ENCODE results near the gene RB1.

Gene RB1

GRCh38 chr13:48494874-48495273, 191.3 kb downstream of the RB1 start:
- DNase-seq (ENCODE audit: low read depth), result no peak

- DNase-seq (ENCODE audit: low read depth), result no peak
These were observed 193.0 kb downstream of the RB1 start for GRCh38 chr13:48496271-48497161.

GRCh38 chr13:48497669-48498068, 194.1 kb downstream of the RB1 start:
- DNase-seq (ENCODE audit: low read depth), result no peak

- DNase-seq (ENCODE audit: low read depth), result peak; percentile 79
These were observed 197.2 kb downstream of the RB1 start for GRCh38 chr13:48500652-48501197.

- DNase-seq (ENCODE audit: low read depth), result no peak
These were observed 198.2 kb downstream of the RB1 start for GRCh38 chr13:48501705-48502104.

GRCh38 chr13:48502601-48503319, 199.2 kb downstream of the RB1 start:
- DNase-seq (ENCODE audit: low read depth), result no peak

- no peak for DNase-seq (ENCODE audit: low read depth)
These were observed 201.1 kb downstream of the RB1 start for GRCh38 chr13:48504606-48505005.

GRCh38 chr13:48505012-48505411, 201.5 kb downstream of the RB1 start:
- DNase-seq (ENCODE audit: low read depth), result no peak

- DNase-seq (ENCODE audit: low read depth), result no peak
These were observed 202.1 kb downstream of the RB1 start for GRCh38 chr13:48505597-48506091.

GRCh38 chr13:48506092-48506701, 202.6 kb downstream of the RB1 start:
- no peak for DNase-seq (ENCODE audit: low read depth)

GRCh38 chr13:48507021-48507420, 203.5 kb downstream of the RB1 start:
- DNase-seq (ENCODE audit: low read depth), result no peak

GRCh38 chr13:48508011-48508410, 204.5 kb downstream of the RB1 start:
- no peak for DNase-seq (ENCODE audit: low read depth)

GRCh38 chr13:48510698-48511097, 207.1 kb downstream of the RB1 start:
- no peak for DNase-seq (ENCODE audit: low read depth)

- DNase-seq (ENCODE audit: low read depth), result no peak
These were observed 208.2 kb downstream of the RB1 start for GRCh38 chr13:48511621-48512230.

GRCh38 chr13:48514793-48515192, 211.2 kb downstream of the RB1 start:
- DNase-seq (ENCODE audit: low read depth), result no peak

GRCh38 chr13:48515732-48516131, 212.2 kb downstream of the RB1 start:
- no peak for DNase-seq (ENCODE audit: low read depth)

- DNase-seq (ENCODE audit: low read depth), result no peak
These were observed 214.5 kb downstream of the RB1 start for GRCh38 chr13:48518083-48518482.

- DNase-seq (ENCODE audit: low read depth), result no peak
These were observed 222.7 kb downstream of the RB1 start for GRCh38 chr13:48526286-48526685.

GRCh38 chr13:48527955-48528354, 224.4 kb downstream of the RB1 start:
- DNase-seq (ENCODE audit: low read depth), result no peak

GRCh38 chr13:48528720-48529119, 225.2 kb downstream of the RB1 start:
- DNase-seq (ENCODE audit: low read depth), result no peak

GRCh38 chr13:48530833-48531232, 227.3 kb downstream of the RB1 start:
- no peak for DNase-seq (ENCODE audit: low read depth)

Data from fibroblast of the conjunctiva (primary cell).